GM23248 (cell line): ENCODE results near the gene UQCRHL. TPM values are rescaled to one million over a fixed set of nuclear protein-coding genes. Genes with fewer than 3 reads are reported as not detected.
A peak's percentile ranks its signal among the peaks of the same experiment; 100 is the strongest.

ENCODE experiments used
- DNase-seq: peaks from one replicate; pipeline ENCODE4 v3.0.0-alpha.2; 2015
- H2AFZ ChIP-seq: fragments of 200-600 bp; sonication (generic); 2 replicates; pipeline ENCODE4 v1.6.1; 2016; ENCODE audit warnings: antibody characterized with exemption
- H3F3A ChIP-seq: fragments of 200-600 bp; sonication (generic); 2 replicates; pipeline ENCODE4 v1.6.1; 2016; ENCODE audit warnings: mild to moderate bottlenecking, antibody characterized with exemption, mixed run types; ENCODE audit not compliant: insufficient read depth
- H3K27ac ChIP-seq: fragments of 200-600 bp; sonication (generic); 2 replicates; pipeline ENCODE4 v1.5.1; 2016; ENCODE audit warnings: mild to moderate bottlenecking
- H3K27me3 ChIP-seq: fragments of 200-600 bp; sonication (generic); replicated peaks from 2 replicates; pipeline ENCODE4 v1.6.1; 2016; ENCODE audit warnings: mild to moderate bottlenecking; ENCODE audit not compliant: insufficient read depth
- H3K36me3 ChIP-seq: fragments of 200-600 bp; sonication (generic); 2 replicates; pipeline ENCODE4 v1.6.1; 2016; ENCODE audit warnings: low read depth, mild to moderate bottlenecking
- H3K4me1 ChIP-seq: fragments of 200-600 bp; sonication (generic); 2 replicates; pipeline ENCODE4 v1.6.1; 2016; ENCODE audit warnings: mild to moderate bottlenecking; ENCODE audit not compliant: insufficient read depth
- H3K4me2 ChIP-seq: fragments of 200-600 bp; sonication (generic); one replicate; pipeline ENCODE4 v1.6.1; 2016; ENCODE audit warnings: mild to moderate bottlenecking; ENCODE audit not compliant: unreplicated experiment
- H3K4me3 ChIP-seq: fragments of 200-600 bp; sonication (generic); 2 replicates; pipeline ENCODE4 v1.5.1; 2016; ENCODE audit warnings: mild to moderate bottlenecking
- H3K79me2 ChIP-seq: fragments of 200-600 bp; sonication (generic); 2 replicates; pipeline ENCODE4 v1.6.1; 2016; ENCODE audit warnings: mild to moderate bottlenecking; ENCODE audit not compliant: insufficient read depth
- H3K9ac ChIP-seq: fragments of 200-600 bp; sonication (generic); 2 replicates; pipeline ENCODE4 v1.6.1; 2016; ENCODE audit warnings: mild to moderate bottlenecking
- H3K9me2 ChIP-seq: fragments of 200-600 bp; sonication (generic); 2 replicates; pipeline ENCODE4 v1.6.1; 2016; ENCODE audit warnings: mixed run types, mild to moderate bottlenecking, moderate library complexity; ENCODE audit not compliant: insufficient read depth
- H3K9me3 ChIP-seq: fragments of 200-600 bp; sonication (generic); one replicate; pipeline ENCODE4 v1.6.1; 2017; ENCODE audit warnings: low read depth
- H4K20me1 ChIP-seq: fragments of 200-600 bp; sonication (generic); 2 replicates; pipeline ENCODE4 v1.6.0; 2016; ENCODE audit not compliant: insufficient read depth
- EZH2 ChIP-seq: fragments of 200-600 bp; sonication (generic); IDR thresholded peaks from 2 replicates; pipeline ENCODE4 v1.6.1; 2018; ENCODE audit warnings: antibody characterized with exemption, mild to moderate bottlenecking; ENCODE audit not compliant: insufficient read depth, poor library complexity, severe bottlenecking
- EZH2phosphoT487 ChIP-seq: fragments of 200-600 bp; sonication (generic); IDR thresholded peaks from 2 replicates; pipeline ENCODE4 v1.6.1; 2018; ENCODE audit warnings: antibody characterized with exemption, moderate library complexity, mild to moderate bottlenecking, low read depth; ENCODE audit not compliant: insufficient read depth
- WGBS, 2 experiments: methylation state at CpG; one replicate each; pipeline ENCODE4 v1.1.6; 2015 to 2017; ENCODE audit warnings: low lambda C conversion rate in 2 of 2, low coverage in 1 of 2; ENCODE audit errors: missing lambda C conversion rate in 2 of 2; 5-methylcytosine and 5-hydroxymethylcytosine counted together
- in situ Hi-C: fragments of 300-500 bp; cut with MboI; formaldehyde crosslinking; loops from 2 replicates; pipeline ENCODE4 v1.15.0; 2020
- polyA plus RNA-seq: library from polyadenylated mRNA; unstranded; fragments of >200 nt; fragmentation: Nextera tagmentation; extraction: Ambion mirVana; gene quantifications from 2 replicates; pipeline ENCODE4 v1.2.1, GENCODE V29; 2016
- total RNA-seq: library from RNA; depleted of rRNA; stranded (reverse); fragments of >200 nt; shearing (Covaris generic); gene quantifications from 2 replicates; pipeline ENCODE4 v1.2.3, GENCODE V29; 2014

The UQCRHL gene
- total and polyA plus RNA-seq, 2 experiments from 2014 or later, result 0.32 to 0.60 TPM

DNA sequence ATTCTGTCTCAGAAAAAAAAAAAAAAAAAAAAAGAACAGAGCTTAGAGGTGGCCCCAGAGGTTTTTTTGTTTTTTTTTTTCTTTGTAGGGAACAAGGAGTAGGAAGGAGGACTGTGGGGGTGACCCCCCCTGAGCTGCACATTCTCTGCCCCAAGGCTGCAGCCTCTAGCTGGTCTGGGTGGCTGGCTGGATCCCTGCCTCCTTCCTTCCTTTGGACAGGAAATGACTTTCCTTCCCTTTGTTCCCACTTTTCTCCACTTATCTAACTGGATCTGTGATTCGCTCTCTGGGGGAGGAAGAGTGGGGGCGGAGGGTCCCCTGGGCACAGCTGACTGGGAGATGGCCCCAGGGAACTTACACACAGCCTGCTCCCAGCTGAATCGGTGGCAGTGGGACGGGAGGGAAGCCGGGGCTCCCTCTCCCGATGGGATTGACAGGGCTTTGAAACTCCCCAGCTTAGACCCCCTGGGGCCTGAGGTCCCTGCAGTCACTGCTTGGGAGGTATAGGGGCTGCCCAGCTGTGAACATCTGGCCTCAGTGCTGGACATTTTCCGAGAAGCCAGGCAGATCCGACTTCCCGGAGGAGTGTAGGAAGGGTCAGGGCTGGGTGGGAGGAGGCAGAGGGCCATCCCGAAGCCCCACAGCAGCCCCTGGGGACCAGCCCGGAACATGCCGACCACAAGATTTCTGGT lies 46.8 kb downstream of the UQCRHL start:
- Histone ChIP-seq H3K4me3 (peak overlapping the region; percentile 77), H3K36me3 (no peaks in the 10 kb centered on the region), H2AFZ (peak overlapping the region; percentile 1; the same call in 1 of the 2 replicates), H3K27me3 (no peaks in the 10 kb centered on the region), H3K27ac (peak overlapping the region; percentile 23), H3K4me1 (peaks cover 23% of the 10 kb centered on the region), H3K4me2 (peak overlapping the region; percentile 67), H3K9me3 (no peaks in the 10 kb centered on the region), H3F3A (peaks cover 5% of the 10 kb centered on the region), H4K20me1 (no peaks in the 10 kb centered on the region), H3K9ac (peak overlapping the region; percentile 37), H3K79me2 (peaks cover 45% of the 10 kb centered on the region), H3K9me2 (no peaks in the 10 kb centered on the region)
- WGBS, 2 experiments, result 47 to 60% methylated on average over 9 to 12 of the region's 12 CpGs
- peak; percentile 74 for DNase-seq
- TF ChIP-seq EZH2 (no peak), EZH2phosphoT487 (no peak)
- in situ Hi-C loops, result no loop called here

DNA sequence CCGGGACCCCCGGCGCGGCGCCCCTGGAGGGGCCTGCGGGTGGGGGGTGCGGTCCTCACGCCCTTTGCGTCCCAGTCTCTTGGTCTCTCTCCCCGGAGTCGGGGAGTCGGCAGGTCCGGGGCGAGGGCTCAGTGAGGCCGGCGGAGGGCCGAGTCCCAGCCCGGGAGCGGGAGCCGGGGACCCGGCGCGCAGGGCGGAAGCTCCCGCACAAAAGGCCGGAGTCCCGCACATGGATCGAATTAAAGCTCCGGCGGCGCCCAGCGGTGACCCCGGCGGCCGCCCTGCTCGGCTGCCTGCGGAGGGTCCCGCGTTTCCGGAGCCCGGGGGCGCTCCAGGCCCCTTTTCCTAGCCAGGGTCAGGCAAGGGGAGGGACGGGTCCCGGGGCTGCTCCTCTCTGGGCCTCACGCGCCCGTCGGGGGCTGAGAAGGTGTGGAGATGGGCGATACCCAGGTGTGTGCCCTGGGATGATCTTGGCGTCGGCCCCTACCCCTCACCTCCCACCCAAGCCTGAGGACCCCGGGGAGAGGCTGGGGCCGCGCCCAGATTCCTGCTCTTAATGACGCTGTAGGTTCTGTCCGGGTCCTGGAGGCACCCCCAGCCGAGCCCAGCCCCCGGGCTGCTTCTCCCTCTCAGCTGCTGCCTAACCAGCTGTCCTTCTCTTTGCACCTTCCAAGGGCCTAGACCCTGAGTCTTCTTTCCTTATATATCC lies 48.3 kb downstream of the UQCRHL start:
- Histone ChIP-seq H3K79me2 (peaks cover 45% of the 10 kb centered on the region), H3K27me3 (no peaks in the 10 kb centered on the region), H4K20me1 (no peaks in the 10 kb centered on the region), H3K27ac (peak overlapping the region; percentile 23; the same call in 1 of the 2 replicates), H3K4me3 (peak overlapping the region; percentile 77), H3K9me2 (no peaks in the 10 kb centered on the region), H3K4me1 (peaks cover 23% of the 10 kb centered on the region), H3F3A (peaks cover 5% of the 10 kb centered on the region), H3K36me3 (no peaks in the 10 kb centered on the region), H2AFZ (peak overlapping the region; percentile 62), H3K9ac (peak overlapping the region; percentile 82), H3K4me2 (peak overlapping the region; percentile 67), H3K9me3 (no peaks in the 10 kb centered on the region)
- in situ Hi-C loops, result no loop called here
- TF ChIP-seq EZH2phosphoT487 (no peak), EZH2 (no peak)
- 2 to 5% methylated on average over 33 to 41 of the region's 58 CpGs for WGBS, 2 experiments
- peak; percentile 66 for DNase-seq

DNA sequence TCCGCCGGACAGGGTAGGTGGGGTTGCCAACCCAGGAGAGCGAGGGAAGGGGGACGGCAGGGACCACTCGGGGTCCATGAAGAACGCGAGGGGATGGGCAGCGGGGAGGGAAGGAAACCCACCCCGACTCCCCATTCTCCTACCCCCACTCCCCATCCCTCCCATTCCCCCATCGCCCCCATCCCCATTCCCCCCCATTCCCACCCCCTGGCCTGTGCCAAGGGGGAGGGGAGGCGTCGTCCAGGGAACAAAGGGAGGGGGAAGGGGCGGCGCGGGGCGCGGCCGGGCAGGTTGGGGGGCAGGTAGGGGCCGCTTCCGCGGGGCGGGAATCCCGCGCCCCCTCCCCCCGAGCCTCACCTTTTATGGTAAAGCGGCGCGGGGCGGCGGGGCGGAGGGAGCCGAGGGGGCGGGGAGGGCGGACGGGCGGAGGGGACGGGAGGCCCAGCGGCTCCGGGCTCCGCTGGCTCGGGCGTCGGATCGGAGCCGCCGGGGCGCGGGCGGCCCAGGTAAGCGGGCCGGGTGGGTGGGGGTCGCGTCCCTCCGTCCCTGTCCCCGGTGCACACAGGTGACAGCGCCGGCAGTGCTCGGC lies 49.0 kb downstream of the UQCRHL start, which contains the start of gene FBLIM1:
TSS of gene FBLIM1 (plus strand) at position 453 of the 589 bp plus-strand sequence. CDS start 6,189 bp downstream, outside the sequence.
- Histone ChIP-seq H3K36me3 (no peaks in the 10 kb centered on the region), H3K27me3 (no peaks in the 10 kb centered on the region), H4K20me1 (no peaks in the 10 kb centered on the region), H2AFZ (peak within 1 kb of the TSS; percentile 62), H3K9me2 (no peaks in the 10 kb centered on the region), H3K4me1 (peaks cover 23% of the 10 kb centered on the region), H3K9me3 (no peaks in the 10 kb centered on the region), H3K27ac (peak within 1 kb of the TSS; percentile 23; the same call in 1 of the 2 replicates), H3K9ac (peak within 1 kb of the TSS; percentile 82), H3F3A (peaks cover 5% of the 10 kb centered on the region), H3K4me3 (peak within 1 kb of the TSS; percentile 77), H3K4me2 (peak within 1 kb of the TSS; percentile 67), H3K79me2 (peaks cover 40% of the 10 kb centered on the region)
- TF ChIP-seq EZH2phosphoT487 (no peak), EZH2 (no peak)
- WGBS, 2 experiments, result 2 to 34% methylated on average over 3 to 51 of the region's 58 CpGs
- in situ Hi-C loops, result no loop called here
- peak; percentile 49 for DNase-seq
